PC-3 (cell line): Measurements from ENCODE around the gene CROCC2.

ENCODE experiments used
- EZH2 ChIP-seq: fragments of 300-600 bp; sonication (generic); IDR thresholded peaks from one replicate; pipeline ENCODE4 v1.6.1; 2017; ENCODE audit warnings: antibody characterized with exemption, mild to moderate bottlenecking, low read length; ENCODE audit not compliant: unreplicated experiment
- TF ChIP-seq, protein P1 (sequence below): fragments of 300-600 bp; sonication (generic); conservative IDR thresholded peaks from 2 replicates; pipeline ENCODE4 v1.5.1; 2017; ENCODE audit warnings: antibody characterized with exemption, low read depth, mild to moderate bottlenecking, low read length

DNA sequence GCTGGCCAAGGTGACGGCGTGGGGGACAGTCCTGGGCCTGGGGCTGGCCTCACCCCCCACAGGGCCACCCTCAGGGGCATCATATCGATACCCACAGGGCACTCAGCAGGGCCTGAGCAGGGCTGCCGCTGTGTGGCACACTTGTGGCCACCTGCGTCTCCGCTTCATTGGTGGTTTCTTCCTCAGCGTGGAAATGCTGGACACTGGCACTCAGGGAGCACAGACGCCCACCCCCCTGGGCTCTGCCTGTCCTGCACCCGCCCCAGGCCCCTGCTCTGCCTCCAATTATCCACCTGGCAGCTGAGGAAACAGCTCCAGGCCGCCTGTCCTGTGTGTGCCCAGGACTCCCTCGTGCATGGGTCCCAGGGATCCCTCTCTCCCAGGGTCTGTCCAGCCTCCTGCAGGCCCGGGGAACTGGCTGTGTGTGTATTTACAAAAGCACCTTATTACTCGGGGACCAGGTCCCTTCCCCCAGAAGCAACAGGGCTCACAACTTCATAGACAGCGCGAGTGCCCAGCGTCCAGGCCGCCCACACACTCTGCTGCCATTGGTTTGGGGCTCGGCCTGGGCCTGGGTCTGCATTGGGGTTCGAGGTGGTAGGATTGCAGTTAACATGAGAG, 13.1 kb downstream of the CROCC2 start:
- TF ChIP-seq, protein P1, sequence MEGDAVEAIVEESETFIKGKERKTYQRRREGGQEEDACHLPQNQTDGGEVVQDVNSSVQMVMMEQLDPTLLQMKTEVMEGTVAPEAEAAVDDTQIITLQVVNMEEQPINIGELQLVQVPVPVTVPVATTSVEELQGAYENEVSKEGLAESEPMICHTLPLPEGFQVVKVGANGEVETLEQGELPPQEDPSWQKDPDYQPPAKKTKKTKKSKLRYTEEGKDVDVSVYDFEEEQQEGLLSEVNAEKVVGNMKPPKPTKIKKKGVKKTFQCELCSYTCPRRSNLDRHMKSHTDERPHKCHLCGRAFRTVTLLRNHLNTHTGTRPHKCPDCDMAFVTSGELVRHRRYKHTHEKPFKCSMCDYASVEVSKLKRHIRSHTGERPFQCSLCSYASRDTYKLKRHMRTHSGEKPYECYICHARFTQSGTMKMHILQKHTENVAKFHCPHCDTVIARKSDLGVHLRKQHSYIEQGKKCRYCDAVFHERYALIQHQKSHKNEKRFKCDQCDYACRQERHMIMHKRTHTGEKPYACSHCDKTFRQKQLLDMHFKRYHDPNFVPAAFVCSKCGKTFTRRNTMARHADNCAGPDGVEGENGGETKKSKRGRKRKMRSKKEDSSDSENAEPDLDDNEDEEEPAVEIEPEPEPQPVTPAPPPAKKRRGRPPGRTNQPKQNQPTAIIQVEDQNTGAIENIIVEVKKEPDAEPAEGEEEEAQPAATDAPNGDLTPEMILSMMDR: no peak
- TF ChIP-seq EZH2: no peak
